ENCODE measurements around the gene WNK2.
A peak's percentile ranks its signal among the peaks of the same experiment; 100 is the strongest.

The WNK2 gene

DNA sequence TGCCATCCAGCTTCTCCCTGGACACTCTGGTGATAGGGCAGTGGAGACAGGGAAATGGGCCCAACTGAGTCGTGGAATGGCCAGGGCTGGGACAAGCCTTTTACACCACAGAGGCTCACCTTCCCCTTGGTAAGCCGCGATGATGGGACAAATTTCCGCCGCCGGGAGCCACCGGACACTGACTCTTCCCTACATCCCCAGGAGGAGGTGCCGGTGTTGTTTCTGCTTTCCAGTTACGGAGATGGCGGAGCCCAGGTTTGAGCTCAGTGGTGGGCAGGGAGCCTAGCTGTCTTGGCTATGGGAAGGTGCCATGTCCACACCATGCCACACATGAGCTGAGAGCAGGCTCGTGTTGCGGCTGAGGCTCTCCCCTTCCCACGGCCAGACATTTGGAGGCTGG is 19.9 kb upstream of the WNK2 start:
- DNase-seq, result no peak

GRCh38 chr9:93166699-93167098 is 17.2 kb upstream of the WNK2 start:
- DNase-seq, result no peak

GRCh38 chr9:93167185-93167584 is 16.8 kb upstream of the WNK2 start:
- no peak for DNase-seq

GRCh38 chr9:93167838-93168237 is 16.1 kb upstream of the WNK2 start:
- DNase-seq, result no peak

- DNase-seq, result no peak
Observed at GRCh38 chr9:93168581-93168980, 15.4 kb upstream of the WNK2 start.

DNA sequence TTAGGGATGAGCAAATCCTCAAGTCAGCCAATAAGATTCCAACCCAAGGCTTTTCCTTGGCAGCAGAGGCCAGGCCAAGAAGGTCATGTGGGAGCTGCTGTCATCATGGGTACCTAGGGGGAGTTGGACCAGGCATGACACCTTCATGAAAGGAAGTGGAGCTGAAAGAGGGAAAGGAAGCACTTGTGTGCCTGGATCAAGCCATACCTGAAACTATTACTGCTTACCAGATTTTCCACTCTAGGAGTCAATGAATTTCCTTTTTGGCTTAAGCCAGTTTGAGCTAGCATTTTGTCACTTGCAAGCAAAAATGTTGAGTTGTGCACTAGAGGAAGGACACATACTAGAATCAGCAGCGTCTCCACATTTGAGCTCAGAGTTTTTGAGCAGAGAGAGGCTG is 14.5 kb upstream of the WNK2 start:
- DNase-seq, result no peak

GRCh38 chr9:93170571-93170970 is 13.4 kb upstream of the WNK2 start:
- DNase-seq, result no peak

DNA sequence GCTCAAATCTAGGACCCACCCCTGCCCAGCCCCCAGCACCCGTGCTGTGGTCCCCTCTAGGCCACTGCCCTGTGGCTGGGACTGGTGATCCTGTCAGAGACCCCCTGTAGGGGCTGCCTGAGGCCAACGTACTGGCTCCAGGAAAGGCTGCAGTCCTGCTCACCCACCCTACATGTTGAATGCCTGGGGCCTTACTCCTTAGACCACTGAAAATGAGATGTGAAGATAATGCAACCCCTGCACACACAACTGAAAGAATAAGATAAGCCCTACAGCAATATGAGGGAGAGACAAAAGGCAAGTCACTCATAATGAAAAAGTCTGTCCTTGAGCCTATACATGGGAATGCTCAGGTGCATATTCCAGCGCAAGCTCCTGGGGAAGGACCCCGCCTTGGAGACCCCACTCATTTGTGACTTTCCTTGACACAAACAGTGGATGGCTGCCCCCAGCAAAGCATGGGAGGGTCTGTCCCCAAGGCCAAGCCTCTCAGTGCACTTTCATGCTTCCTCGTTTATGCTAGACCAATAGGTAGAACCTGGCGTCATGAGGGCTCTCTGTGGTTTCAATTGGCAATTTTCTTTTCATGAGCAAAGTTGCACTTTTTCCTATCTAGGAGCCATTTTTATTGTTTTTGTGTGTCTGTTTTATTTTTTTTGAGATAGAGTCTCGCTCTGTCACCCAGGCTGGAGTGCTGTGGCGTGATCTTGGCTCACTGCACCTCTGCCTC is 12.5 kb upstream of the WNK2 start:
- no peak for DNase-seq

- no peak for DNase-seq
Observed at GRCh38 chr9:93172666-93173364, 11.1 kb upstream of the WNK2 start.

DNA sequence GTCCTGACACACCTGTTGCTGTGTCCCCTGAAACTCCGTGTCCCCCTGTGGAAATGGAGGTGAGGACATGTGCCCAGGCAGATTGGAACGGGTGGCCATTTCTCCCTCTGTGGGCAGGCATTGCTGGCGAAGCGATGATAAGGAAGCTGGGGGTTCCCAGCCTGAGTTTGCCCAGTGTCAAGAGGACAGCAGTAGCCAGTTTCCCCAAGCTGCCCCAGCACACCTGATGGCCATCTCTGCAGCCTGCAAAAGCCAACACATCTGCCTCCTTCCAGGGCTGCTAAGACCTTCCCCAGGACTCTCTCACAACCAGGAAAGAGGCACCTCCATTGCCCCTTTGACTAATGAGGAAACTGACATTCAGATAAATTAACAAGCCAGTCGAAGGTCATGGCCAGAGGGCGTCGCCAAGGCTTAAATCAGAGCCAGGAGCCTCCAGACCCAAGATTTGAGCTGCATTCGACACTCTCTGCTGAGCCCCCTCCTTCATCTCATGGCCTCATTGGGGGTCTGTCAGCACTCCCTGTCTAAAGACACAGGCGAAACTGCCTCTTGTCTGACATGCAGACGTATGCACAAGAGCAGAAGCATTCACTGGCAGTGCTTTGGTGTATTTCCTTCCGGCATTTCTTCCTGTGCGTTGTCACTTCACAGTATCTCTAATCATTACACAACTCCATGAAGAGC is 10.4 kb upstream of the WNK2 start:
- DNase-seq, result no peak

- no peak for DNase-seq
Observed at GRCh38 chr9:93174976-93175375, 9.0 kb upstream of the WNK2 start.

DNA sequence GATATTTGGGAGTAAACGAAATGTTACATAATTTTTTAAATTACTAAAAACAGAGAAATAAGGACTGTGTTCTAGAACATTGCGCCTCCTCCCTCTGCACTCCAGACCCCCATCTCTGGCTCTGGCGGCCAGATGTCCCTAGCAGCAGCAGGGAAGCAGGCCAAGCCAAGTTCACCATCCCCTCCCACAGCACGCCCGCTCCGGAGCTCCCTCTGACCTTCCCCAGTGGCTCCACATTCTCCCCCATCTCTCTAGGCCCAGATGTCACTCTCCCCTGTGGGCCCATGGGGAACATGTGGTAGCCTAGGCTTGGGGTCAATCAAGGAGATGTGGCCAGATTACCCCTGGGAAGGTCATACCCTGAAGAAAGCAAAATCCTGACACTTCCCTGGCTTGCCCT is 6.3 kb upstream of the WNK2 start:
- DNase-seq, result no peak

- DNase-seq, result no peak
Observed at GRCh38 chr9:93178851-93179786, 4.8 kb upstream of the WNK2 start.

- DNase-seq, result no peak
Observed at GRCh38 chr9:93180938-93181337, 3.0 kb upstream of the WNK2 start.

DNA sequence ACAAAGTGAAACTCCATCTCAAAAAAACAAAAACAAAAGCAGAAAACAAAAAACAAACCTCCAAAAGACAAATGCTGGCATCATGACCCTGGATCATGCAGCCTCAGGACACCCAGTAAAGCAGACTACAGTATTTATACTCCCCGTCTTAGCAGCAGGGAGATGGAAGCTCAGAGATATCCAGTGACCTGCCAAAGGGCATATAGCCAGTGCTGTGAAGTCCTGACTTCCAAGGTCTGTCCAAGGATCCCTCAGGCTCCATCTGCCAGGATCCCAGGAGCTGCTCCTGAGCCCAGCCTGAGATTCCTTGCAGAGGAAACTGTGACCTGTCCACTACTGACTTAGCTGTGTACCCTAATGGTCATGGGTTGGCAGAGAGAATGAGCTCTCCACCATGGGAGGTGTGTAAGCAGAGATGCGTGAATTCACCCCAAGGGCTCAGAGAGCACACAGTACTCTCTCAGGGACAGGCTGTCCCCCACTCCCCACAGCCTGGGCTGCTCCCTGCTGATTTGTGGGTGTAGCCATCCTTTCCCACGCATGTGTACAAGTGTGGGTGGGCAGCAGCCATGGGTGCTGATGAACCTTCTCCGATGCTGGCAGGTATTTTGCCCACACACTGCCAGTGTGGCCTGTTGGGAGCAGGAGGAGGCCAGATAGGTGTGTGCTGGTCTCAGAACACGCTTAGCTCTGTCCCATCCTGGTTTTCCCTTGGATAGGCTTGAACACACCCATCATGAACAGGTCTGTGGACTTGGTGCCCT is 2.1 kb upstream of the WNK2 start:
- DNase-seq, result no peak

GRCh38 chr9:93182572-93182971 is 1.4 kb upstream of the WNK2 start:
- no peak for DNase-seq

DNA sequence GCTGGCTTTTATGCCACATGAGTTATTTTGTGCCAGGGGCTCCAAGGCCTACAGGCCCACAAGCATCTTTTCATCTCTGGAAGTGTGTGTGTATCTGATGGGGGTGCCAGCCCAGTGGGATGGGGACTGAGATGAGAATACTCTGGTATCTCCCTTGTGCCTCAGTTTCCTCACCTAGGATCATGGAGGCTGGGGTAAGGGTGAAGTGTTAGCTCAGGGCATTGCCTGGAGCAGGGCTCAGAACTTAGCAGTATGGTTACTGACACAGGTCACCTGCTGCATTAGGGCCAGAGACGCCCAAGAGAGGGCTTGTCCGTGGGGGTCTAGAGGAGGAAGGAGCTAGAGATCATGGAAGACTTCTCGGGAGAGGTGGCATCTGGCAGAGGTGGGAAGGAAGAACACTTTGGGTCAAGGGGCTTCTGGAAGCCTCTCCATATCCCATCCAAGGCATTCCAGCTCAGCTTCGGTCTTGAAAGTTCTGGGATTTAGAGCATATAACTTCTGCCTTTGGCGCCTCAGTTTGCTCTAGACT is 742 bp upstream of the WNK2 start:
- no peak for DNase-seq

- no peak for DNase-seq
Observed at GRCh38 chr9:93184432-93185265, 710 bp downstream of the WNK2 start.

- DNase-seq, result peak; percentile 24
Observed at GRCh38 chr9:93185266-93186214, 1.6 kb downstream of the WNK2 start.
